ENCODE data around the gene RRP8. TPM values are rescaled to one million over a fixed set of nuclear protein-coding genes. Genes with fewer than 3 reads are reported as not detected.

Gene RRP8
- total and polyA plus RNA-seq, 2 donors (not counting 1 experiment from before 2014, with no cell fraction given): 12.1 to 13.2 TPM

DNA sequence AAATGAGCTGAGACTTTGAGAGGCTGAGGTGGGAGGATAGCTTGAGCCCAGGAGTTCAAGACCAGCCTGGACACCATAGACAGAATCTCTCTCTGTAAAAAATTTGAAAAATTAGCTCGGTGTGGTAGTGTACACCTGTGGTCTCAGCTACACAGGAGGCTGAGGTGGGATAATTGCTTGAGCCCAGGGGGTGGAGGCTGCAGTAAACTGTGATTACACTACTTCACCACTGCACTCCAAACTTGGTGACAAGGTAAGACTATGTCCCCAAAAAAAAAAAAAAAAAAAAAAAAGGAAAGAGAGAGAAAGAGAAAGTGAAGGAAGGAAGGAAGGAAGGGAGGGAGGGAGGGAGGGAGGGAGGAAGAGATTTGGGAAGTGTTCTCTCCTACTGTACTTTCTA, 25.3 kb downstream of the RRP8 start:
- H3K27ac ChIP-seq (ENCODE audit: insufficient read depth, low read length): no peak overlapping the region
- no peak overlapping the region for H3K9ac ChIP-seq (ENCODE audit: insufficient read depth, low read length)
- no peak for DNase-seq (ENCODE audit: low read depth in 2 of 2)
- no peak for TF ChIP-seq EZH2 (IDR thresholded peaks at IDR 0.05; ENCODE audit: low read length, missing control alignments)
- TF ChIP-seq, protein P1, sequence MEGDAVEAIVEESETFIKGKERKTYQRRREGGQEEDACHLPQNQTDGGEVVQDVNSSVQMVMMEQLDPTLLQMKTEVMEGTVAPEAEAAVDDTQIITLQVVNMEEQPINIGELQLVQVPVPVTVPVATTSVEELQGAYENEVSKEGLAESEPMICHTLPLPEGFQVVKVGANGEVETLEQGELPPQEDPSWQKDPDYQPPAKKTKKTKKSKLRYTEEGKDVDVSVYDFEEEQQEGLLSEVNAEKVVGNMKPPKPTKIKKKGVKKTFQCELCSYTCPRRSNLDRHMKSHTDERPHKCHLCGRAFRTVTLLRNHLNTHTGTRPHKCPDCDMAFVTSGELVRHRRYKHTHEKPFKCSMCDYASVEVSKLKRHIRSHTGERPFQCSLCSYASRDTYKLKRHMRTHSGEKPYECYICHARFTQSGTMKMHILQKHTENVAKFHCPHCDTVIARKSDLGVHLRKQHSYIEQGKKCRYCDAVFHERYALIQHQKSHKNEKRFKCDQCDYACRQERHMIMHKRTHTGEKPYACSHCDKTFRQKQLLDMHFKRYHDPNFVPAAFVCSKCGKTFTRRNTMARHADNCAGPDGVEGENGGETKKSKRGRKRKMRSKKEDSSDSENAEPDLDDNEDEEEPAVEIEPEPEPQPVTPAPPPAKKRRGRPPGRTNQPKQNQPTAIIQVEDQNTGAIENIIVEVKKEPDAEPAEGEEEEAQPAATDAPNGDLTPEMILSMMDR (conservative IDR thresholded peaks at IDR 0.05 in 1 of 2, IDR thresholded peaks at IDR 0.05 in 1 of 2; ENCODE audit: low read depth in 1 of 2, low read length in 2 of 2): no peak
- no peak overlapping the region for H3K4me3 ChIP-seq (replicated peaks in 1 of 4; ENCODE audit: control extremely low read depth in 1 of 4, insufficient read depth in 1 of 4, low read depth in 3 of 4, low read length in 4 of 4)
- H3K36me3 ChIP-seq (ENCODE audit: control insufficient read depth, insufficient read depth, low read length): no peaks in the 10 kb centered on the region
- H4K20me1 ChIP-seq (ENCODE audit: control insufficient read depth, extremely low read depth, insufficient read depth, low read length): no peaks in the 10 kb centered on the region
- no peak overlapping the region for H2AFZ ChIP-seq (ENCODE audit: low read length)
- no peaks in the 10 kb centered on the region for H3K27me3 ChIP-seq (ENCODE audit: control insufficient read depth, insufficient read depth, low read length)
- no peaks in the 10 kb centered on the region for H3K79me2 ChIP-seq (ENCODE audit: control insufficient read depth, insufficient read depth, low read length)
- no peaks in the 10 kb centered on the region for H3K9me3 ChIP-seq (ENCODE audit: control insufficient read depth, insufficient read depth, low read depth, low read length)
- H3K4me2 ChIP-seq (ENCODE audit: extremely low read depth, insufficient read depth, low read length): no peak overlapping the region
- H3K4me1 ChIP-seq (ENCODE audit: control insufficient read depth, extremely low read depth, insufficient read depth, low read length): peaks cover 3% of the 10 kb centered on the region

DNA sequence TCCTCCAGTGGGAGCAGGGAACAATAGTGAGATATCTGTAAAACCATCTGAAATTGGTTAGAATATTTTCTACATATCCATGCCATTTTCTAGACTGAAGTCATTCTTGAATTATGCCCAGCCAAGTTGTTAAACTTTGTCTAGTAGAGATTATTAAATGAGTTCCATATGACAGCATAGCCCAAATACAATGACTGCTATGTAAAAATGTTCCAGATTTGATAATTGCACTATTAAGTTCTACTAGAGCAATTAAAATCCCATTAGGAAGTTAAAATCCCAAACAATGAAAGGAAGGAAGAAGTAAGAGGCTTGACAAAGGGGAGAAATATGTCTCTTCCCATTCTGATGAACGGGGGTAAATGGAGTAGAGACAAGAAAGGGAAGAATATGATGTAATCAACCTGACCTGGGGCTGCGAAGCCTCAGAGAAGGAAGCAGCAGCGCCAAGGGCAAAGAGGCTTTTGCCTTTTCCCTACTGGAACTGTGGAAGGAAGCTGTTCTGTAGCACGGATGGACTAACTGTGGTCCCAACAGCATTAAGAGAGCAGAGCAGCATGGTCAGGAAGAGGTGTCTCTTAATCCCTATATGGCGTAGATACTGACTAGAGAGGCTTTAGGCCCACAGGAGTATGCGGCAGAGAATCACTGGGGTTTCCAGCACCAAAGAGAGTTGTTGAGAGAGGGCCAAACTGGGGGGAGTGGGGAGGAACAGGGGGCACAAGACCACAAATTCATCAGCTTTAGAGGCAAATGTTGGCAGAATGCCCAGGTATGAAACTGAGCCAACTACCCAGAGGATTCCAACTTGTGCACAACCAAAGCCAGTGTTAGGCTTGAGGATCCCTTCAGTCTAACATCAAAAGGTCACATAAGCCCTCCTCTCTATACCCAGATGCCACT, 26.7 kb downstream of the RRP8 start:
- H3K9me3 ChIP-seq (ENCODE audit: control insufficient read depth, insufficient read depth, low read depth, low read length): no peaks in the 10 kb centered on the region
- H4K20me1 ChIP-seq (ENCODE audit: control insufficient read depth, extremely low read depth, insufficient read depth, low read length): no peaks in the 10 kb centered on the region
- no peak overlapping the region for H3K27ac ChIP-seq (ENCODE audit: insufficient read depth, low read length)
- H3K4me2 ChIP-seq (ENCODE audit: extremely low read depth, insufficient read depth, low read length): no peak overlapping the region
- no peaks in the 10 kb centered on the region for H3K27me3 ChIP-seq (ENCODE audit: control insufficient read depth, insufficient read depth, low read length)
- no peak overlapping the region for H3K4me3 ChIP-seq (replicated peaks in 1 of 4; ENCODE audit: control extremely low read depth in 1 of 4, insufficient read depth in 1 of 4, low read depth in 3 of 4, low read length in 4 of 4)
- DNase-seq (ENCODE audit: low read depth in 2 of 2): peak; percentile 80 to 86
- no peaks in the 10 kb centered on the region for H3K79me2 ChIP-seq (ENCODE audit: control insufficient read depth, insufficient read depth, low read length)
- no peak overlapping the region for H2AFZ ChIP-seq (ENCODE audit: low read length)
- no peaks in the 10 kb centered on the region for H3K36me3 ChIP-seq (ENCODE audit: control insufficient read depth, insufficient read depth, low read length)
- H3K9ac ChIP-seq (ENCODE audit: insufficient read depth, low read length): no peak overlapping the region
- peaks cover 5% of the 10 kb centered on the region for H3K4me1 ChIP-seq (ENCODE audit: control insufficient read depth, extremely low read depth, insufficient read depth, low read length)
- TF ChIP-seq, protein P1 (conservative IDR thresholded peaks at IDR 0.05 in 1 of 2, IDR thresholded peaks at IDR 0.05 in 1 of 2; ENCODE audit: low read depth in 1 of 2, low read length in 2 of 2): no peak
- TF ChIP-seq EZH2 (IDR thresholded peaks at IDR 0.05; ENCODE audit: low read length, missing control alignments): no peak

DNA sequence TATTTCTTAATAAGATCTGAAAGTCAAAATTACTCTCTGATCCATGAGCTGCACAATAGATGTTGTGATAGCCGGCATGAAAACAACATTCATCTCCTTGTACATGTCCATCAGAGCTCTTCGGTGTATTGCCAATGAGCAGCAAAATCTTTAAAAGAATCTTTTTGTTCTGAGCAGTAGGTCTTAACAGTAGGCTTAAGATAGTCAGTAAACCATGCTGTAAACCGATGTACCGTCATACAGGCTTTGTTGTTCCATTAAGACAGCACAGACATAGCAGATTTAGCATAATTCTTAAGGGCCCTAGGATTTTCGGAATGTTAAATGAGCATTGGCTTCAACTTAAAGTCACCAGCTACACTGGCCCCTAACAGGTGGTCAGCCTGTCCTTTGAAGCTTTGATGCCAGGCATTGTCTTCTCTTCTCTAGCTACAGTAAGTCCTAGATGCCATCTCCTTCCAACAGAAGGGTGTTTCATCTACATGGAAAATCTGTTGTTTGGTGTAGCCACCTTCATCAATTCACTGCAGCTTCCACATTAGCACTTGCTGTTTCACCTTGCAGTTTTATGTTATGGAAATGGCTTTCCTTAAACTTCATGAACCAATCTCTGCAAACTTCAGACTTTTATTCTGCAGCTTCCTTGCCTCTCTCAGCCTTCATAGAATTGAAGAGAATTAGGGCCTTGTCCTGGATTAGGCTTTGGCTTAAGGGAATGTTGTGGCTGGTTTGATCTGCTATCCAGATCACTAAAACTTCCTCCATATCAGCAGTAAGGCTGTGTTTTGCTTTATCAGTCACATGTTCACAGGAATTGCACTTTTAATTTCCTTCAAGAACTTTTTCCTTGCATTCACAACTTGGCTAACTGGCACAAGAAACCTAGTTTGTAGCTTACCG, 28.4 kb downstream of the RRP8 start:
- no peak for TF ChIP-seq EZH2 (IDR thresholded peaks at IDR 0.05; ENCODE audit: low read length, missing control alignments)
- TF ChIP-seq, protein P1 (conservative IDR thresholded peaks at IDR 0.05 in 1 of 2, IDR thresholded peaks at IDR 0.05 in 1 of 2; ENCODE audit: low read depth in 1 of 2, low read length in 2 of 2): no peak
- Histone ChIP-seq H3K27me3 (ENCODE audit: control insufficient read depth, insufficient read depth, low read length) (no peaks in the 10 kb centered on the region), H3K9ac (ENCODE audit: insufficient read depth, low read length) (no peak overlapping the region), H3K9me3 (ENCODE audit: control insufficient read depth, insufficient read depth, low read depth, low read length) (no peaks in the 10 kb centered on the region), H3K4me3 (replicated peaks in 1 of 4; ENCODE audit: control extremely low read depth in 1 of 4, insufficient read depth in 1 of 4, low read depth in 3 of 4, low read length in 4 of 4) (no peak overlapping the region), H4K20me1 (ENCODE audit: control insufficient read depth, extremely low read depth, insufficient read depth, low read length) (no peaks in the 10 kb centered on the region), H3K4me2 (ENCODE audit: extremely low read depth, insufficient read depth, low read length) (no peak overlapping the region), H3K79me2 (ENCODE audit: control insufficient read depth, insufficient read depth, low read length) (no peaks in the 10 kb centered on the region), H3K36me3 (ENCODE audit: control insufficient read depth, insufficient read depth, low read length) (no peaks in the 10 kb centered on the region), H2AFZ (ENCODE audit: low read length) (no peak overlapping the region), H3K27ac (ENCODE audit: insufficient read depth, low read length) (no peak overlapping the region), H3K4me1 (ENCODE audit: control insufficient read depth, extremely low read depth, insufficient read depth, low read length) (peaks cover 5% of the 10 kb centered on the region)
- DNase-seq (ENCODE audit: low read depth in 2 of 2): no peak
